ENCODE results near the gene RABGAP1L.

RABGAP1L gene

GRCh38 chr1:174364996-174365736 lies 205.8 kb downstream of the RABGAP1L start:
- no peak for TF ChIP-seq CTCF (conservative IDR thresholded peaks at IDR 0.05; ENCODE audit: low read depth, low read length)
- no peak overlapping the region for H3K4me3 ChIP-seq (ENCODE audit: low read length)
- DNase-seq (ENCODE audit: low read depth): no peak

GRCh38 chr1:174366946-174367345 lies 207.6 kb downstream of the RABGAP1L start:
- DNase-seq (ENCODE audit: low read depth): no peak
- no peak for TF ChIP-seq CTCF (conservative IDR thresholded peaks at IDR 0.05; ENCODE audit: low read depth, low read length)
- no peak overlapping the region for H3K4me3 ChIP-seq (ENCODE audit: low read length)

- no peak for TF ChIP-seq CTCF (conservative IDR thresholded peaks at IDR 0.05; ENCODE audit: low read depth, low read length)
- no peak overlapping the region for H3K4me3 ChIP-seq (ENCODE audit: low read length)
- DNase-seq (ENCODE audit: low read depth): no peak
Measured at GRCh38 chr1:174367892-174368291, 208.6 kb downstream of the RABGAP1L start.

- DNase-seq (ENCODE audit: low read depth): no peak
- no peak for TF ChIP-seq CTCF (conservative IDR thresholded peaks at IDR 0.05; ENCODE audit: low read depth, low read length)
- H3K4me3 ChIP-seq (ENCODE audit: low read length): no peak overlapping the region
Measured at GRCh38 chr1:174376030-174376429, 216.7 kb downstream of the RABGAP1L start.

- H3K4me3 ChIP-seq (ENCODE audit: low read length): no peak overlapping the region
- no peak for TF ChIP-seq CTCF (conservative IDR thresholded peaks at IDR 0.05; ENCODE audit: low read depth, low read length)
Measured at GRCh38 chr1:174391716-174392115, 232.4 kb downstream of the RABGAP1L start.

GRCh38 chr1:174393885-174394284 lies 234.6 kb downstream of the RABGAP1L start:
- no peak for TF ChIP-seq CTCF (conservative IDR thresholded peaks at IDR 0.05; ENCODE audit: low read depth, low read length)
- DNase-seq (ENCODE audit: low read depth): no peak
- H3K4me3 ChIP-seq (ENCODE audit: low read length): no peak overlapping the region

More at GRCh38 chr1:174391716-174392115, 232.4 kb downstream of the RABGAP1L start:
- no peak for DNase-seq (ENCODE audit: low read depth)

GRCh38 chr1:174397261-174397660 lies 237.9 kb downstream of the RABGAP1L start:
- no peak for TF ChIP-seq CTCF (conservative IDR thresholded peaks at IDR 0.05; ENCODE audit: low read depth, low read length)
- no peak for DNase-seq (ENCODE audit: low read depth)
- no peak overlapping the region for H3K4me3 ChIP-seq (ENCODE audit: low read length)

Measured in retinal pigment epithelial cell (primary cell).